HG03175 (cell line): ENCODE results near the gene PBX1.
"Not testable (repeated sequence)": the region's sequence is repeated elsewhere in the genome, so short reads cannot be mapped to it uniquely, and the experiment has no call there.

Source experiments
- ATAC-seq: cut with Tn5 transposase; IDR thresholded peaks from one replicate; pipeline ENCODE4 v1.9.1; 2021; ENCODE audit warnings: mild to moderate bottlenecking, moderate library complexity; ENCODE audit not compliant: unreplicated experiment

The PBX1 gene

GRCh38 chr1:164638492-164639202 is 79.7 kb downstream of the PBX1 start:
- no peak for ATAC-seq

GRCh38 chr1:164640686-164641352 is 81.8 kb downstream of the PBX1 start:
- ATAC-seq: no peak

- ATAC-seq: no peak
These were observed 82.4 kb downstream of the PBX1 start for GRCh38 chr1:164641353-164641730.

- no peak for ATAC-seq
These were observed 84.0 kb downstream of the PBX1 start for GRCh38 chr1:164643018-164643417.

GRCh38 chr1:164644268-164644667 is 85.3 kb downstream of the PBX1 start:
- no peak for ATAC-seq

- ATAC-seq: no peak
These were observed 86.0 kb downstream of the PBX1 start for GRCh38 chr1:164644774-164645644.

- no peak for ATAC-seq
These were observed 86.9 kb downstream of the PBX1 start for GRCh38 chr1:164645921-164646320.

GRCh38 chr1:164647211-164647610 is 88.2 kb downstream of the PBX1 start:
- no peak for ATAC-seq

- no peak for ATAC-seq
These were observed 89.7 kb downstream of the PBX1 start for GRCh38 chr1:164648636-164649035.

GRCh38 chr1:164649146-164649545 is 90.2 kb downstream of the PBX1 start:
- no peak for ATAC-seq

GRCh38 chr1:164650531-164650930 is 91.5 kb downstream of the PBX1 start:
- no peak for ATAC-seq

- no peak for ATAC-seq
These were observed 92.5 kb downstream of the PBX1 start for GRCh38 chr1:164651351-164651951.

- ATAC-seq: not testable (repeated sequence)
These were observed 94.0 kb downstream of the PBX1 start for GRCh38 chr1:164652969-164653368.

- no peak for ATAC-seq
These were observed 94.7 kb downstream of the PBX1 start for GRCh38 chr1:164653705-164654104.

GRCh38 chr1:164654200-164654599 is 95.2 kb downstream of the PBX1 start:
- no peak for ATAC-seq

GRCh38 chr1:164658864-164659263 is 99.9 kb downstream of the PBX1 start:
- no peak for ATAC-seq

GRCh38 chr1:164659621-164660411 is 100.8 kb downstream of the PBX1 start:
- peak; percentile 5 for ATAC-seq

GRCh38 chr1:164660412-164660772 is 101.4 kb downstream of the PBX1 start:
- peak; percentile 83 for ATAC-seq

GRCh38 chr1:164660775-164661174 is 101.8 kb downstream of the PBX1 start:
- peak; percentile 17 for ATAC-seq

- no peak for ATAC-seq
These were observed 103.5 kb downstream of the PBX1 start for GRCh38 chr1:164662462-164662861.

GRCh38 chr1:164662955-164663354 is 104.0 kb downstream of the PBX1 start:
- no peak for ATAC-seq
